Suppressor macrophage (primary cell): ENCODE measurements around the gene COL13A1.

Source experiments
- DNase-seq, 4 experiments: peaks; one replicate each; pipeline ENCODE4 v3.0.0-alpha.2; 2020 to 2022

COL13A1 gene

GRCh38 chr10:69820817-69821216 is 19.1 kb downstream of the COL13A1 start:
- no peak for DNase-seq

GRCh38 chr10:69825604-69826003 is 23.9 kb downstream of the COL13A1 start:
- no peak for DNase-seq

DNA sequence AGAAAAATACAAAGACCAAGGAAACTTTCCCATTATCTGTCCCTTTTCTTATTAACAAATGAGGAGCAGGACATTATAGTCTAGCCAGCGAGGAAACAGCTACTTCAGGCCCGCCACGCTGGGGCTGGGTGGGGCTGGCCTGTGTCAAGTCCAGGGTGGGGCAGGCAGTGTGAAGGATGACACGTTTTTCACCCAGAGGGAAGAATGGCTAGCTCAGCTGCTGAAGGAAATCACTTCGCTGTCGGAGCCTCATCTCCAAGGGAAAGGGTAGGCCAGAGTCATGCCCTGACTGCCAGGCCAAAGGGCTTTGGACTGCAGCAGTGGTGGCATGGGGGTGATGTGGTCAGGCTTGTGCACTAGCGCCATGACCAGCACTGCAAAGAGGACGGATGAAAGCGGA is 24.4 kb downstream of the COL13A1 start:
- no peak for DNase-seq

GRCh38 chr10:69826789-69827554 is 25.3 kb downstream of the COL13A1 start:
- no peak for DNase-seq

DNA sequence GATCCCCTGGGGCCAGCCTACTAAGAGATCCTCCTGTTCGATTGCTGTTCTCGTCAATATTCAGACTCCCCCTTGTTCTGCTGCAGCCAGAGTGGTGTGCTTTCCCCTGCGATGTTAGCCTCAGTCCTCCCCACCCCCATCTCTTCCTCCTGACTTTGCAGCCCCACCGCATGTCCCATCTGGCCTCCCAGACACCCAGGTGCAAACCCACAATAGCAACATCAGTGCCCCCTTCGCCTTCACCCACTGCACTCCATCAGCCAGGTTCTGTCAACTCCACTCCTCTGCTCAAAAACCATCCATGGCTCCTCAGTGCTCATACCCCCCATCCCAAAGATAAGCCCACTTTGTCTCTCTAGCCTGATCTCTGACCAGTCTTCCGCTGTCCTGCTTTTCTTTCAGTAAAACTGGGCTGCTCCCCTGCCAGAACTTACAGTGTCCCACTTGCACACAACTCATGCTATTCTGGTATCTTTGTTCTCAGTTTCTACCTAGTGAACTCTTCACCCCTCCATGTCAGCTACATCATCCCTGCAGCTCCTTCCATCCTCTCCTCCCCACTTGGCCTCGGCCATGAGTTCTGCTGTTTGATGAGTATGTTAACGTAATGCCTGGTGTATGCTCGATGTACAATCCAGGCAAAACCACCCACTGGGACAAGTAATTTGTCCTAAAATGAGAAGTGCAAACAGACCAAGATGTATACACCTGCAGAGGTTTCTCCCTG is 26.6 kb downstream of the COL13A1 start:
- no peak for DNase-seq

DNA sequence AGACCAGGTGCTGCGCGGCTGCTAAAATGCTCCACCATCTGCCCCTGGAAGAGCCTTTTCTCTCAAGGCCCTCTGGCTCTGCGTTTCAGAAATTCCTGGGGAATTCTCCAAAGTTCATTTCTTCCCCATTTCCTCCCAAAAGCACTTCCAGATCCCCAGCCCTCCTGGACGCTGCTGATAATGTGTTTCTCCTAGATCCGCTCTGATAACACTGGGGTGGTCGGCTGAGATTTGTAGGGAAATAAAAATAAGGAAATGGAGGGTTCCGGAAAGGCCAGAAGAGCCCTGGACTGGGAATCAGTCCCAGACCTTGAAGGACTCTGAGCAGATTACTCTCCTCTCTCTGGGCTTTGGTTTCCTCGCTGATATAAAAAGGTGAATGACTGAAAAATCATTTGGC is 28.1 kb downstream of the COL13A1 start:
- no peak for DNase-seq

DNA sequence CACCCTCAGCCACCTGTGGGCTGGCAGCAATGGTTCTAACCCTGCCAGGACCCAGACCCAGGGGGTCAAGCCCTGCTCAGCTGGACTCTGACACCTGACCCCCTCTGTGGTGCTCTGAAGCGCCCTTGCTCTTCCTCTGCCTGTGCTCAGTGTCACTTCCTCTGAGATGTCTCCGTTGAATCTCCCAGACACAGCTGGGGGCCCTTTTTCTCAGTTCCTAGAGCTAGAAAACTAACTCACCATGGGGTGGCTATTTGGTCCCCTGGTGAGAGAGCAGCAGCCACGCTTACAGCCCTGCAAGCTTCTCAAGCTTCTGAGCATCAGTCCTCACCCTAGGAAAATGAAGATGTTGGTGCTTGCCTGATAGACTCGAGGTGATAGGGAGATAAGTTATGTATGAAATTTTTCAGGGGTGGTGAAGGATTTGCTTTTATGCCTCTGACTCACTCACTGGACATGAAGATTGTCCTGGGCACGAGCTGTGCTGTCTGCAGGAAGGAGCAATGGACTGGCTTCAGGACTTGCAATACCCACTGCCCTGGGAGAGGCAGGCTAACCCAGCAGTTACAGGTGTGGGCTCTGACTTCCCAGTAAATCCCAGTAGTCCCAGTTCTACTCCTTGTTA is 29.6 kb downstream of the COL13A1 start:
- DNase-seq, result no peak

DNA sequence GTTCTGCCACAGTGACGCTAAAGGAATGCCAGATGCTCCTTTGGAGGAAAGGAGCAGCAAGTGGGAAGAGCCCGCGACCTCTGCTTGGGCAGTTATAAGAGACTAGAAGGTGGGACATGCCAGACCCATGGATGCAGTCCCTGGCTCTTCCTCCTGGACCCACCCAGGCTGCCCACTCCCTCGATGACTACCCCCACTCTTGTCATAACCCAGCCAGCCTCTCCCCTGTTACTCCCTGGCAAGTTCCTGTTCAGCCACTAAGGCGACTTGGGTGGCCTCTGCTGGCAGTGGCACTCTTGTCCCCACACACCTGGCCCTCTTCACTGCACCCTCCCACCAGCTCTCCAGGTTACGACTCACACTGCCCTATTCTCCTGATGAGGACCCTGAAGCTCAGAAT is 33.5 kb downstream of the COL13A1 start:
- no peak for DNase-seq

DNA sequence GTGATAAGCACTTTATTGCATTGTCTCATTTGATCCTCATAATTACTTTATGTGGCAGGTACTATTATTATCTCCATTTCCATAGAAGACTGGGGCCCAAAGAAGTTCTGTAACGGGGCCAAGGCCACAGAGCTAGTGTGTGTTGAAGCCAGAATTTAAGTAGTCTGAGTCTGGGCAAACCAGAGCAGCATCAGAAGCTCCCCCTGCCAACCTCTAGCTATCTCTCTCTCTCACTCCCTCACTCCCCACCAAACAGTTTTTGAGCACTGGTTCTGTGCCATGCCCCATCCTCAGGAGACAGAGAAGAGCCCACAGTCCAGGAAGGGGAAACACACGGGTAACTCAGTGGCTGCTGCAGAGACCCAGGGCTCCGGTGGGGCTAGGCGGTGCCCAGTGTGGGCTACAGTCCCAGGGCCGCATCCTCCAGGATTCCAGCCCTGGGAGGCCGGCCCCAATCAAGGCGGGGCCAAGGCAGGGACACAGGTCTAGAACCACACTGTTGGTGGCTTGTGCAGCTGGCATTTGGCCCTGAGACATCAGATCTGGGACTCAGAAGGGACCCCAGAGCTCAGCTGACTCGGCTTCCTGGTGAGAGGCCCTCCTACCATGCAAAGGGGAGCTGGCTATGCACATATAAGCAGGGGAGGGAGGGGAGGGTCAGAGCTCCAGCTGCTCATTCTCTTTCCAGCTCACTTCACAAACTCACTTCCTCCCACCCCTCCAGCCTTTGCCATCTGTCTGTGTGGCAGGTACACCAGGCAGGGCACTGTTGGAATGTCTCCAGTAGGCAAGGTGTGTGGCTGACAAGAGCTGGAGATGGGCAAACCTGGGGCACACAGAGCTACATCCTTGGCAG is 34.4 kb downstream of the COL13A1 start:
- no peak for DNase-seq

GRCh38 chr10:69836731-69837030 is 35.0 kb downstream of the COL13A1 start:
- no peak for DNase-seq

- no peak for DNase-seq
Observed at GRCh38 chr10:69837261-69837660, 35.6 kb downstream of the COL13A1 start.

- no peak for DNase-seq
Observed at GRCh38 chr10:69838418-69838817, 36.7 kb downstream of the COL13A1 start.

DNA sequence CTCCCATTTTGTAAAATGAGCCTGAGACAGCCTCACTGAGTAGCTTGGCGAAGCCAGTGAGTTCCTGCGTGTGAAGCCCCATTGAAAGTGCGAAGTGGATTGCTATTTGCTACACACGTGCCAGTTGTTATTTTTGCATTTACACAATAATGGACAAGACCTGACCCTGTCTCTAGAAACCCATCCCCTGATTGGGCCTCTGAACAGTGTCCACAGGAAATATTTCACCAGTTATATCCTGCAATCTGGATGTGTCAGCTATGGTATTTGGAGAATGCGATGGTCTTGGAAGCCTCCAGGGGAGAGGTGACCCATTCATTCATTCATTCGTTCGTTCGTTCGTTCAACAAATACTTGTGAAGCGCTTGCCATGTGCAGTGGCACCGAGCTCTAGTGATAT is 37.1 kb downstream of the COL13A1 start:
- DNase-seq, result no peak

GRCh38 chr10:69839696-69840345 is 38.1 kb downstream of the COL13A1 start:
- DNase-seq, result no peak

GRCh38 chr10:69840773-69841172 is 39.1 kb downstream of the COL13A1 start:
- no peak for DNase-seq

- no peak for DNase-seq
Observed at GRCh38 chr10:69842020-69842419, 40.3 kb downstream of the COL13A1 start.

- DNase-seq, result peak in 3 of 4 experiments; percentile 2 to 23 (median 22)
Observed at GRCh38 chr10:69842882-69843281, 41.2 kb downstream of the COL13A1 start.

GRCh38 chr10:69843923-69844322 is 42.2 kb downstream of the COL13A1 start:
- DNase-seq, result no peak

- DNase-seq, result no peak
Observed at GRCh38 chr10:69844698-69845097, 43.0 kb downstream of the COL13A1 start.

DNA sequence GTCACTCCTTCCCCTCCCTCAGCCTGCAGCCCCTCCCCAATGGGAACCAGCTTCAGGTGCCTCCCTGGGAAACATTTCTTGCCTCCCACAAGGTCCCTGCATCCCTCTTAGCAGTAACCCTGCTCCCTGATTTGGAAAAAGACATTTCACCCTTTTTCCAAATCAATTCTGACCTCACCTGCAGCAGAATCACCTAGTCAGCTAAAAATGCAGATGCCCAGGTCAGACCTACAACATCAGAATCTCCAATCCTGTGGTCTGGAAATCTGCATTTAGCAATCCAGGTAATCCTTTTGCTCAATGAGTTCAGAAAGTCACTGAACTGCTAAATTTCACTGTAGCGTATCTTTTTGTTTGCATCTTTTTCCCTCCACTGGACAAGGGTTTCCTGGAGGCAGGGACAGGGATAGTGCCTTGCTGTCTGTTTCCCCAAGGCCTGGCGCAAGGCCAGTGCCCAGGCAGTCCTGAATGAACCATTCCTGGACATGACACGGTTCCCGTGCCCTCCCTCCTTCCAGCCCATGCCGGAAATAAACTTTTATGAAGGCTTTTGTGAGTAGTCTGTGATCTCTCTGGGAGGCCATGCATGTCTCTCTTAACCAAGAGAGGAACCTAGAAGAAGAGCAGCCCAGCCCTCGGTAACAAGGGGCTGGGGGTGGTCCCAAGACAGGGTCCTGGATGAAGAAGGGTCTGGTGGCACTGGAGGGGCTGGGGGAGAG is 44.0 kb downstream of the COL13A1 start:
- no peak for DNase-seq

GRCh38 chr10:69846293-69846921 is 44.7 kb downstream of the COL13A1 start:
- DNase-seq, result no peak
